WTC11 (cell line): Measurements from ENCODE around the gene NT5DC4. TPM values are rescaled to one million over a fixed set of nuclear protein-coding genes. Genes with fewer than 3 reads are reported as not detected.

Experiments used
- ATAC-seq: fragments of 200-7000 bp; cut with Tn5 transposase; 2 replicates; pipeline ENCODE4 v1.10.0; 2021; ENCODE audit warnings: mild to moderate bottlenecking, moderate library complexity
- CTCF ChIA-PET: fragments of 300-600 bp; sonication (Branson Sonifier 250); formaldehyde crosslinking; loops from one replicate; lab custom pipeline; 2021; ENCODE audit warnings: antibody characterized with exemption; lab: Charles Lee
- POLR2A ChIA-PET: fragments of 350-600 bp; sonication (Branson Sonifier 250); formaldehyde crosslinking; loops from one replicate; lab custom pipeline; 2021; ENCODE audit warnings: antibody characterized with exemption; lab: Charles Lee
- DNase-seq: peaks from one replicate; pipeline ENCODE4 v3.0.0; 2021; ENCODE audit warnings: low spot score
- H3K27ac Mint-ChIP-seq: 2 replicates; pipeline ENCODE4 v1.8.0; 2021; ENCODE audit warnings: mixed read lengths
- H3K27me3 Mint-ChIP-seq: 2 replicates; pipeline ENCODE4 v1.8.0; 2021; ENCODE audit warnings: low read depth, mild to moderate bottlenecking, moderate library complexity, mixed read lengths
- H3K36me3 Mint-ChIP-seq: 2 replicates; pipeline ENCODE4 v1.8.0; 2021; ENCODE audit warnings: mixed read lengths
- H3K4me1 Mint-ChIP-seq: 2 replicates; pipeline ENCODE4 v1.8.0; 2022; ENCODE audit warnings: mixed read lengths
- H3K4me3 Mint-ChIP-seq: 2 replicates; pipeline ENCODE4 v1.8.0; 2021; ENCODE audit warnings: mild to moderate bottlenecking, moderate library complexity, mixed read lengths
- H3K9me3 Mint-ChIP-seq: 2 replicates; pipeline ENCODE4 v1.8.0; 2021; ENCODE audit warnings: mixed read lengths
- ATF1 ChIP-seq: sonication (generic); formaldehyde crosslinking; IDR thresholded peaks from 2 replicates; pipeline ENCODE4 v1.8.1; 2023; ENCODE audit warnings: mild to moderate bottlenecking, moderate library complexity, missing genetic modification reagents
- ATF3 ChIP-seq: sonication (generic); formaldehyde crosslinking; conservative IDR thresholded peaks from 2 replicates; pipeline ENCODE4 v1.8.1; 2022; ENCODE audit warnings: mild to moderate bottlenecking, missing genetic modification reagents
- CDX4 ChIP-seq: fragments of 250-450 bp; sonication (Bioruptor Pico); IDR thresholded peaks from 2 replicates; pipeline ENCODE4 v1.9.0; 2021; ENCODE audit warnings: moderate library complexity, mild to moderate bottlenecking, inconsistent platforms, borderline replicate concordance
- CREB1 ChIP-seq: sonication (generic); formaldehyde crosslinking; IDR thresholded peaks from 2 replicates; pipeline ENCODE4 v1.8.0; 2023; ENCODE audit warnings: mild to moderate bottlenecking, missing genetic modification reagents
- CREM ChIP-seq: sonication (generic); formaldehyde crosslinking; IDR thresholded peaks from 2 replicates; pipeline ENCODE4 v1.8.1; 2022; ENCODE audit warnings: mild to moderate bottlenecking, missing genetic modification reagents, moderate library complexity
- EMX1 ChIP-seq: fragments of 250-450 bp; sonication (Bioruptor Pico); IDR thresholded peaks from 2 replicates; pipeline ENCODE4 v1.8.0; 2021; ENCODE audit warnings: mild to moderate bottlenecking
- ERG ChIP-seq: fragments of 250-450 bp; sonication (Bioruptor Pico); IDR thresholded peaks from 2 replicates; pipeline ENCODE4 v1.8.0; 2021; ENCODE audit warnings: mild to moderate bottlenecking
- ESRRA ChIP-seq: sonication (generic); formaldehyde crosslinking; IDR thresholded peaks from 2 replicates; pipeline ENCODE4 v1.8.1; 2022; ENCODE audit warnings: mild to moderate bottlenecking, missing genetic modification reagents, borderline replicate concordance
- ETV6 ChIP-seq: sonication (generic); formaldehyde crosslinking; IDR thresholded peaks from 2 replicates; pipeline ENCODE4 v1.8.1; 2022; ENCODE audit warnings: mild to moderate bottlenecking, missing genetic modification reagents
- FOXJ3 ChIP-seq: sonication (generic); formaldehyde crosslinking; IDR thresholded peaks from 2 replicates; pipeline ENCODE4 v1.9.0; 2021; ENCODE audit warnings: missing genetic modification reagents, mild to moderate bottlenecking, borderline replicate concordance
- FOXP4 ChIP-seq: sonication (generic); formaldehyde crosslinking; IDR thresholded peaks from 2 replicates; pipeline ENCODE4 v1.8.0; 2022; ENCODE audit warnings: mild to moderate bottlenecking, missing genetic modification reagents
- HMGXB4 ChIP-seq: sonication (generic); formaldehyde crosslinking; IDR thresholded peaks from 2 replicates; pipeline ENCODE4 v1.8.1; 2023; ENCODE audit warnings: mild to moderate bottlenecking, moderate library complexity, missing genetic modification reagents
- JAZF1 ChIP-seq: fragments of 250-450 bp; sonication (Bioruptor Pico); IDR thresholded peaks from 2 replicates; pipeline ENCODE4 v1.9.0; 2021; ENCODE audit warnings: moderate library complexity, mild to moderate bottlenecking, inconsistent platforms
- JUN ChIP-seq: sonication (generic); formaldehyde crosslinking; IDR thresholded peaks from 2 replicates; pipeline ENCODE4 v1.8.0; 2023; ENCODE audit warnings: mild to moderate bottlenecking, missing genetic modification reagents
- MYBL2 ChIP-seq: sonication (generic); formaldehyde crosslinking; IDR thresholded peaks from 2 replicates; pipeline ENCODE4 v1.8.1; 2023; ENCODE audit warnings: mild to moderate bottlenecking, moderate library complexity, missing genetic modification reagents
- NR1H2 ChIP-seq: sonication (generic); formaldehyde crosslinking; IDR thresholded peaks from 2 replicates; pipeline ENCODE4 v1.9.0; 2021; ENCODE audit warnings: mild to moderate bottlenecking, moderate library complexity, missing genetic modification reagents
- STAT6 ChIP-seq: sonication (generic); formaldehyde crosslinking; conservative IDR thresholded peaks from 2 replicates; pipeline ENCODE4 v1.8.1; 2023; ENCODE audit warnings: mild to moderate bottlenecking, low read depth, missing genetic modification reagents, moderate library complexity
- TP53 ChIP-seq: sonication (generic); formaldehyde crosslinking; IDR thresholded peaks from 2 replicates; pipeline ENCODE4 v1.8.1; 2023; ENCODE audit warnings: mild to moderate bottlenecking, missing genetic modification reagents
- ZBTB21 ChIP-seq: sonication (generic); formaldehyde crosslinking; IDR thresholded peaks from 2 replicates; pipeline ENCODE4 v1.8.1; 2023; ENCODE audit warnings: mild to moderate bottlenecking, missing genetic modification reagents, borderline replicate concordance
- ZNF121 ChIP-seq: sonication (generic); formaldehyde crosslinking; IDR thresholded peaks from 2 replicates; pipeline ENCODE4 v1.8.0; 2023; ENCODE audit warnings: missing genetic modification reagents
- ZNF232 ChIP-seq: sonication (generic); formaldehyde crosslinking; IDR thresholded peaks from 2 replicates; pipeline ENCODE4 v1.8.0; 2022; ENCODE audit warnings: mild to moderate bottlenecking, missing genetic modification reagents
- ZNF396 ChIP-seq: fragments of 250-450 bp; sonication (Bioruptor Pico); IDR thresholded peaks from 2 replicates; pipeline ENCODE4 v1.8.0; 2021; ENCODE audit warnings: mild to moderate bottlenecking, moderate library complexity, borderline replicate concordance
- total RNA-seq: library from RNA; stranded (reverse); gene quantifications from 3 replicates; pipeline ENCODE4 v1.2.3, GENCODE V29; 2021

Gene NT5DC4
- total RNA-seq, 1 experiment from 2014 or later, result not detected

- no peaks in the 10 kb centered on the region for H3K4me1 Mint-ChIP-seq
- ATAC-seq, result no peak
- ChIA-PET CTCF (interaction anchor here (1.2 to 5.9 kb wide), 4 partner anchors 12 to 205 kb away, joined by 4 to 21 read pairs (median 12); no protein-coding TSS in a partner anchor), POLR2A (interaction anchor here (0.6 kb wide), 1 partner anchor 134 kb away, joined by 3 read pairs; no protein-coding TSS in a partner anchor)
- H3K27ac Mint-ChIP-seq, result no peak overlapping the region
- no peaks in the 10 kb centered on the region for H3K27me3 Mint-ChIP-seq
- no peak overlapping the region for H3K4me3 Mint-ChIP-seq
- H3K36me3 Mint-ChIP-seq, result peaks cover 39% of the 10 kb centered on the region
- TF ChIP-seq EMX1 (CRISPR knock-in tag) (no peak), JAZF1 (no peak), FOXP4 (CRISPR knock-in tag) (no peak), ATF1 (no peak), ERG (CRISPR knock-in tag) (no peak), ATF3 (no peak), ZNF121 (no peak), TP53 (no peak), NR1H2 (CRISPR knock-in tag) (no peak), CREB1 (CRISPR knock-in tag) (no peak), CDX4 (no peak), ESRRA (CRISPR knock-in tag) (no peak), CREM (no peak), ZNF396 (no peak), ZBTB21 (CRISPR knock-in tag) (no peak), MYBL2 (no peak), STAT6 (CRISPR knock-in tag) (no peak), JUN (CRISPR knock-in tag) (no peak), ZNF232 (CRISPR knock-in tag) (no peak), ETV6 (CRISPR knock-in tag) (no peak)
- H3K9me3 Mint-ChIP-seq, result no peaks in the 10 kb centered on the region
- no peak for DNase-seq
Observed at GRCh38 chr2:112737542-112738232, 16.9 kb downstream of the NT5DC4 start.

GRCh38 chr2:112740527-112740926 is 19.7 kb downstream of the NT5DC4 start:
- DNase-seq (no peak), ATAC-seq (no peak)
- Mint-ChIP-seq H3K4me3 (no peak overlapping the region), H3K4me1 (no peaks in the 10 kb centered on the region), H3K9me3 (no peaks in the 10 kb centered on the region), H3K27ac (no peak overlapping the region), H3K27me3 (no peaks in the 10 kb centered on the region), H3K36me3 (peaks cover 54% of the 10 kb centered on the region)
- no peak for TF ChIP-seq FOXJ3 (CRISPR knock-in tag)
- TF ChIP-seq HMGXB4, result no peak
- POLR2A ChIA-PET, result no interaction called here
- CTCF ChIA-PET, result interaction anchor here (0.6 to 5.9 kb wide), 3 partner anchors 15 to 202 kb away, joined by 4 to 21 read pairs (median 16); no protein-coding TSS in a partner anchor
